ENCODE data around the gene CNIH4. TPM values are rescaled to one million over a fixed set of nuclear protein-coding genes. Genes with fewer than 3 reads are reported as not detected.
"Not testable (repeated sequence)": the region's sequence is repeated elsewhere in the genome, so short reads cannot be mapped to it uniquely, and the experiment has no call there.

CNIH4 gene
- total RNA-seq, 1 donor from 2014 or later, result 30.1 TPM

GRCh38 chr1:224387943-224388342 is 31.3 kb downstream of the CNIH4 start:
- intact Hi-C loops (cut with DNase I), result no loop called here
- DNase-seq (ENCODE audit: low spot score), result no peak

- intact Hi-C loops (cut with DNase I), result no loop called here
- DNase-seq (ENCODE audit: low spot score), result no peak
These were observed 33.8 kb downstream of the CNIH4 start for GRCh38 chr1:224390517-224390916.

GRCh38 chr1:224392411-224393249 is 36.0 kb downstream of the CNIH4 start:
- intact Hi-C loops (cut with DNase I), result no loop called here
- no peak for DNase-seq (ENCODE audit: low spot score)

- intact Hi-C loops (cut with DNase I), result no loop called here
- no peak for DNase-seq (ENCODE audit: low spot score)
These were observed 36.6 kb downstream of the CNIH4 start for GRCh38 chr1:224393294-224393693.

- intact Hi-C loops (cut with DNase I), result no loop called here
- no peak for DNase-seq (ENCODE audit: low spot score)
These were observed 43.2 kb downstream of the CNIH4 start for GRCh38 chr1:224399887-224400286.

DNA sequence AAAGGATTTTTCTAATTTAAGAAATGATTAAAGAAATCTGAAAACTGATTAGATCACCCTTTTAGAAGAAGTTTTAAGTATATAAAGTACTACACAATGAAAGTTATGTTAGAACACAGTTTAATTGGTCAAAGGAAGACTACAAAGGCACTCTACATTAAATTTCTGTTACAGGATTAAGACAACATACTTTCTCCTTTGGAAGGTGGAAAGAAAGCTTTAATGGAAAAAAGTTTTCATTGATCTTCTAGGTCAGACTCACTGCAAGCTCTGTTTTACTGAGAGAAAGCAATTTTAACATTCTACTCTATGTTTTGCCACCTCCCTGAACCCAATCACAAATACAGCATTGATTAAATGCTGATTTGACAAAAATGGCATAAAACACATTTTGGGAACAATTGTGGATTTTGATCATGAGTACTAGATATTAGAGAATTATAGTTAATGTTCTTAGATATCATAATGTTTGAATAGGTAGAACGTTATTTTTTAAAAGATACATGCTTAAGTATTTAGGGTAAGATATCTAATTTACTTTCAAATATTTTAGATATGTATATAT is 45.9 kb downstream of the CNIH4 start:
- no peak for DNase-seq (ENCODE audit: low spot score)
- intact Hi-C loops (cut with DNase I), result no loop called here

GRCh38 chr1:224404916-224405603 is 48.4 kb downstream of the CNIH4 start:
- intact Hi-C loops (cut with DNase I), result no loop called here
- DNase-seq (ENCODE audit: low spot score), result no peak

- intact Hi-C loops (cut with DNase I), result no loop called here
- no peak for DNase-seq (ENCODE audit: low spot score)
These were observed 48.9 kb downstream of the CNIH4 start for GRCh38 chr1:224405604-224405970.

DNA sequence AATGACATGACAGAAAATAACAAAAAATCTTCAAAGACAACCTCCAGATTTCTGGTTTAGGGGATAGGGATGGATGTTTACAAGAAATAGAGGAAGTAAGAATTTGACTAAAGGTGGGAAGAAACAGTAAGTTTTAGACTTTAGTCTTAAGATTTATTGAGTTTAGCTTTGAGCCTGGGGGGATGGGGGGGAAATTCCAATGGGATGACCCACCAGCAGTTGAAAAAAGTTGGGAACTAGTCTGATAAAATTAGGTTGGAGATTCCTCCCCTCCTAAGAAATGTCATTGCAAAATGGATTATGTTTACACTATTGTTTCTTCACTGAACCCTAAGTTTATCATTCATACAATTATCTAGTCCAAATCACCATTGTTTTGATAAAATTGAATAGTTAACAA is 49.5 kb downstream of the CNIH4 start:
- intact Hi-C loops (cut with DNase I), result no loop called here
- no peak for DNase-seq (ENCODE audit: low spot score)

DNA sequence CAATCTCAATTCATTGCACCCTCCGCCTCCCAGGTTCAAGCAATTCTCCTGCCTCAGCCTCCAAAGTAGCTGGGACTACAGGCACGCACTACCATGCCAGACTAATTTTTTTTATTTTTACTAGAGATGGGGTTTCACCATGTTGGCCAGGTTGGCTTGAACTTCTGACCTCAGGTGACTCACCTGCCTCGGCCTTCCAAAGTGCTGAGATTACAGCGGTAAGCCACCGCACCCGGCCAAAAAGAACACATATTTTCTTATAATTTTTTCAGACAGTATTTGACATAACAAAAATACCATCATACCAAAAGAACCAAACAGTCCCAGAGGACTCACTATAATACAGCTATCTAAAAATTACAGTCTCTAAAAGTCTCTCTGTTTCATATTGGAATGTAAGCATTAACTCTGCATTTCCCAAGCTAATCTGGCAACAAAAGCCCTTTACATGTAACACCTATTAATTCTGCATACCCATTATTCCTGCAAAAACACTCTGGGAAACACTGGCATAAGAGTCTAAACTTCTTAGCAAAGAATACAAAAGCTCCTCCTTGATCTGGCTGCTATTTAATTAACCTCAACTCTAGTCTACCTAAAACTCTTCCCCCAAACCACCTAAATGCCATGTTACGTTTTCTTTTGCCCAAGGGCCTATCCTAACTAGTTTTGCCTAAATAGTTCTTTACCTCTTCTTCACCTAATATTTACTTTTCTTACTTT is 51.1 kb downstream of the CNIH4 start:
- intact Hi-C loops (cut with DNase I), result no loop called here
- DNase-seq (ENCODE audit: low spot score), result no peak

- intact Hi-C loops (cut with DNase I), result no loop called here
- DNase-seq (ENCODE audit: low spot score), result no peak
These were observed 51.6 kb downstream of the CNIH4 start for GRCh38 chr1:224408294-224408590.

DNA sequence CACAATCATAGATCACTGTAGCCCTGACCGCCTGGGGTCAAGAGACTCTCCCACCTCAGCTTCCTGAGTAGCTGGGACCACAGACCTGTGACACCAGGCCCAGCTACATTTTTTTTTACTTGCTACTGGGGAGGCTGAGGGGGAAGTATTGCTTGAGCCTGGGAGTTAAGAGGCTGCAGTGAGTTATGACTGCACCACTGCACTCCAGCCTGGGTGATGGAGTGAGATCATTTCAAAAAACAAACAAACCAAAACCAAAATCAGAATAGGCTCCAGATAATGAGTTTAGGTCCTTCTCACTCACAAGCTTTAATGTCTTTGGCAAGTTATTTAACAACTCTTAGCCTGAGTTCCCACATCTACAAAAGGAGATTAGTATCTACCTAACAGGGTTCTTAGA is 55.1 kb downstream of the CNIH4 start:
- DNase-seq (ENCODE audit: low spot score), result no peak
- intact Hi-C loops (cut with DNase I), result no loop called here

DNA sequence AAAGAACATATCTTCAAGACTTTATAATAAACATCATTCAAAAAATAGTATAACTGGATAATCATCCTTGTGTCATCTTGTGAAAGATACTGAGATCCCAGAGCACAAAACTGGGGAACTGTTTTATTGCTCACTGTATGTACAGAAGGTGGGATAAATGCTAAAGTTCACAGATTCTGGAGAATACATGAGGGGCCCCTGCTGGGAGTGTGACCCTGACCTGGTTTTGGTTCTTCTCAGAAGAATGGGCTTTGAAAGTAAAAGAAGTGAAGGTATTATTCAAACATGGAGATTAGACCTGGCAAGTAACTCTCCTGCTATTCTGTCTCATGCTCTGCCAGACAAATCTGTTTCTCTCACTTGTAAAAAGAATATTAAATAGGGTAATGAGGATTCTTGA is 63.4 kb downstream of the CNIH4 start:
- intact Hi-C loops (cut with DNase I), result no loop called here
- DNase-seq (ENCODE audit: low spot score), result no peak

GRCh38 chr1:224425279-224425884 is 68.7 kb downstream of the CNIH4 start:
- intact Hi-C loops (cut with DNase I), result no loop called here

GRCh38 chr1:224426869-224427268 is 70.2 kb downstream of the CNIH4 start:
- intact Hi-C loops (cut with DNase I); DNase-seq (ENCODE audit: low spot score): not testable (repeated sequence)

More at GRCh38 chr1:224425279-224425884, 68.7 kb downstream of the CNIH4 start:
- DNase-seq (ENCODE audit: low spot score), result no peak

DNA sequence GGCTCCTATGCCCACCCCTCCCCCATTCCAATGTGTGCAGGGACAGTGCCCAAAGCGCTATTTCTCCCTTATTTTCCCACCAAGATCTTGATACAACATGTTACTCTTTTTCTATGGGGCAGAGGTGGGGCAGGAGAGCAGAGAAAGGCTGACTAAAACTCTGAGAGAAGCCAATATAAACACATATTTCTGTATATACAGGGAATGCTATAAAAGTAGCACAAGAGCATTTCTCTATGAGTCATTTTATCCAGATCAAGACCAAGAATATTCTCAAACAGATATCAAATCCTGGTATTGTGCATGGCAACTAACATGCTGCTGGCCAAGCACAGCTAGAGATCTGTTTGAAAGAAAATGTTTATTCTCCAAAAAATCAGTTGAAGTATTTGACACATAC is 70.7 kb downstream of the CNIH4 start:
- intact Hi-C loops (cut with DNase I), result no loop called here
- no peak for DNase-seq (ENCODE audit: low spot score)

DNA sequence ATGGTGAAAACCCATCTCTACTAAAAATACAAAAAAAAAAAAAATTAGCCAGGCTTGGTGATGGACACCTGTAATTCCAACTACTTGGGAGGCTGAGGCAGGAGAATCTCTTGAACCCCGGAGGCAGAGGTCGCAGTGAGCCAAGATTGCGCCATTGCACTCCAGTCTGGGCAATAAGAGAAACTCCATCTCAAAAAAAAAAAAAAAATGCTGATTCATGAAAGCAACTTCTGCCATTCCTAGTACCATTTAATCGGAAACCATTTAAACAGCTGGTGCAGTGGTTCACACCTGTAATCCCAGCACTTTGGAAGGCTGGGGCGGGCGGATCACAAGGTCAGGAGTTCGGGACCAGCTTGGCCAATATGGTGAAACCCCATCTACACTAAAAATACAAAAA is 72.0 kb downstream of the CNIH4 start:
- intact Hi-C loops (cut with DNase I); DNase-seq (ENCODE audit: low spot score): not testable (repeated sequence)
